Brain pericyte (primary cell): ENCODE measurements around the gene PPCDC.

Experiments
- DNase-seq: peaks from one replicate; pipeline ENCODE4 v3.0.0-alpha.2; 2012; ENCODE audit warnings: low read depth, low spot score

The PPCDC gene

GRCh38 chr15:75008629-75009326 lies 14.6 kb upstream of the PPCDC start:
- no peak for DNase-seq

- no peak for DNase-seq
Measured at GRCh38 chr15:75016431-75016830, 7.0 kb upstream of the PPCDC start.

GRCh38 chr15:75019916-75020315 lies 3.5 kb upstream of the PPCDC start:
- DNase-seq, result no peak

- DNase-seq, result no peak
Measured at GRCh38 chr15:75021341-75021740, 2.0 kb upstream of the PPCDC start.

- no peak for DNase-seq
Measured at GRCh38 chr15:75022783-75023180, 608 bp upstream of the PPCDC start.

GRCh38 chr15:75023872-75024636 lies 664 bp downstream of the PPCDC start:
- no peak for DNase-seq

GRCh38 chr15:75025107-75025506 lies 1.7 kb downstream of the PPCDC start:
- no peak for DNase-seq

- no peak for DNase-seq
Measured at GRCh38 chr15:75025548-75026260, 2.3 kb downstream of the PPCDC start.

GRCh38 chr15:75027551-75027950 lies 4.2 kb downstream of the PPCDC start:
- DNase-seq, result no peak

GRCh38 chr15:75028991-75029377 lies 5.6 kb downstream of the PPCDC start:
- no peak for DNase-seq

GRCh38 chr15:75029378-75030022 lies 6.1 kb downstream of the PPCDC start:
- peak; percentile 74 for DNase-seq

GRCh38 chr15:75030023-75030413 lies 6.6 kb downstream of the PPCDC start:
- DNase-seq, result no peak

- no peak for DNase-seq
Measured at GRCh38 chr15:75030424-75030823, 7.0 kb downstream of the PPCDC start.

- no peak for DNase-seq
Measured at GRCh38 chr15:75031848-75032247, 8.5 kb downstream of the PPCDC start.

GRCh38 chr15:75032395-75032794 lies 9.0 kb downstream of the PPCDC start:
- DNase-seq, result no peak

GRCh38 chr15:75033809-75034208 lies 10.4 kb downstream of the PPCDC start:
- no peak for DNase-seq

GRCh38 chr15:75034615-75035014 lies 11.2 kb downstream of the PPCDC start:
- DNase-seq, result no peak

- DNase-seq, result no peak
Measured at GRCh38 chr15:75036212-75036616, 12.8 kb downstream of the PPCDC start.

- DNase-seq, result no peak
Measured at GRCh38 chr15:75037685-75038084, 14.3 kb downstream of the PPCDC start.

- no peak for DNase-seq
Measured at GRCh38 chr15:75038231-75038630, 14.8 kb downstream of the PPCDC start.

GRCh38 chr15:75042730-75043508 lies 19.5 kb downstream of the PPCDC start:
- no peak for DNase-seq
